AG08396 (cell line): ENCODE data around the gene TMEM120B.
"Not testable (repeated sequence)": the region's sequence is repeated elsewhere in the genome, so short reads cannot be mapped to it uniquely, and the experiment has no call there.

Experiments used
- DNase-seq: peaks from one replicate; pipeline ENCODE4 v3.0.0; 2012; ENCODE audit warnings: low spot score, mixed read lengths

Gene TMEM120B

DNA sequence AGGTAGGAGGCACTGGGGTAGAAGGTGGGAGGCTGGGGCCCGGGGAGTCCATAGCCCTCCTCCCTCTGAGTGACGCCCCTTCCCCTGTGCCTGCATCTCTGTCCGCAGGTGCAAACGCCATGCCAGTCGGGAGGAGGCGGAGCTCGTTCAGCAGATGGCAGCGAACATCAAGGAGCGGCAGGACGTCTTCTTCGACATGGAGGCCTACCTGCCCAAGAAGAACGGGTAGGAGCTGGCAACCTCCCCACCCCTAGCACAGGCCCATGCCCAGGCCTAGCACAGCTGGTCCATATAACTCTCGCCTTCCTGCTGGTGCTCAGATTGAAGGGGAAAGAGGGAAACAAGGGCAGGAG is 35.6 kb downstream of the TMEM120B start:
- no peak for DNase-seq

DNA sequence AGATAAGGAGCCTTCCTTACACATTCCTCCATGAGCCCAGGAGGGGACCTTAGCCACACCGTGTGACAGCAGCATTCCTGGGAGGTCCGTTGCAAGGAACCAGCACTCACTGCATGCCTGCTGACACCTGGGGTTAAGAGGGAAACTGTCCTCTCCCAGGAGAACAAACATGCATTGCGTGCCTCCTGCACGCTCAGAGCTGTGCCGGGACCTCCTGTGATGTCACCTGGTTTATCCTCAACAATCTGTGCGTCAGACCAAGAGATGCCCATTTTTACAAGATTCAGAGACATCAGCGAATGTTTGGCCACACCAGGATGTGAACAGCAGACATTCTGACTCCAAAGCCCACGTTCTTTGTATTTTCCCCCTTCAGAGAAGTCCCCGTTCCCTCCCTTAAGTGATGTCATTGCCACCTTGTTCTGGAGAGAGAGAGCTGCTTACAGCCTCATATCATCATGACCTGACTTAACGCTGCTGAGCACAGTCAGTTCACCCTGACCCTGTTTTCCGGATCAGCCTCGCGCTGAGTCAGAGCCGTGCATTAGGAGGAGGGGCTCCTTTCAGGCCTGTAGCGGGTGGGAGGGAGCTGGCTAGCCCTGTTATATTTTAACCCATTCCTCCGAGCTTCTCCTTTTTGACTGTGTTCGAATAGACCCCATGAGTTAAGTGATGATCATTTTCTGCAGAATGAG is 36.2 kb downstream of the TMEM120B start:
- DNase-seq: peak; percentile 68

DNA sequence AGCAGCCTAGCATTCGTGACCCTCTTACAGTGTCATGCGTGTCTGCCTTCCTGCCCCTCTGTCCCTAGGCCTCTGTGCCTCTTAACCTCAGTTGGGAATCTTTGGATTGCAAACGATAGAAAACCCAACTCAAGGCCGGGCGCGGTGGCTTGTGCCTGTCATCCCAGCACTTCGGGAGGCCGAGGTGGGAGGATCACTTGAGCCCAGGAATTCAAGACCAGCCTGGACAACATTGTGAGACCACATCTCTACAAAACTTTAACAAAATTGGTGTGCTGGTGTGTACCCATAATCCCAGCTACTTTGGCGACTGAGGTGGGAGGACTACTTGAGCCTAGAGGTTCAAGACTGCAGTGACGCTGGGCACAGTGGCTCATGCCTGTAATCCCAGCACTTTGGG is 36.7 kb downstream of the TMEM120B start:
- DNase-seq: no peak

DNA sequence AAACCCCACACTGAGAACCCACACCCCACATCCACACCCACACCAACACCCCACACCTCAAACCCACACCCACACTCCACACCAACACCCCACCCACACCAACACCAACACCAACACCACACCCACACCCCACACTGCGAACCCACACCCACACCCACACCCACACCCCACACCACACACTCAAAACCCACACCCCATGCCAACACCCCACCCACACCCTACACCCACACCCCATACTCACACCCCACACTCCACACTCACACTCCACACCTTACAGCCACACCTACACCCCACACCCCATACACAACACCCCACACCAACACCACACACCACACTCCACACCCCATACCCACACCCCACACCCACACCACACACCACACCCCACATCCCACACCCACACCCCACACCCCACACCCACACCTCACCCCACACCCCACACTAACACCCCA is 38.0 kb downstream of the TMEM120B start:
- no peak for DNase-seq

DNA sequence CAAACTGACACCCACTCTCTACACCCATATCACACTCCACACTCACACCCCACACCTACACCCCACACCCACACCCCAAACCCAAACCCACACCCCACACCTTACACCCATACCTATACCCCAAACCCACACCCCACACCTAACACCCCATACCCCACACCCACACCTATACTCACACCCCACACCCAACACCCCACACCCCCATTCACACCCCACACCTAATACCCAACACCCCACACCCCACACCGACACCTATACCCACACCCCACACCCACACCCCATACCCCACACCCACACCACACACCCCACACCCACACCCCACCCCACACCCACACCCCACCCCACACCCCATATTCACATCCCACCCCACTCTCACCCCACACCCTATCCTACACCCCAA is 38.5 kb downstream of the TMEM120B start:
- DNase-seq: no peak

DNA sequence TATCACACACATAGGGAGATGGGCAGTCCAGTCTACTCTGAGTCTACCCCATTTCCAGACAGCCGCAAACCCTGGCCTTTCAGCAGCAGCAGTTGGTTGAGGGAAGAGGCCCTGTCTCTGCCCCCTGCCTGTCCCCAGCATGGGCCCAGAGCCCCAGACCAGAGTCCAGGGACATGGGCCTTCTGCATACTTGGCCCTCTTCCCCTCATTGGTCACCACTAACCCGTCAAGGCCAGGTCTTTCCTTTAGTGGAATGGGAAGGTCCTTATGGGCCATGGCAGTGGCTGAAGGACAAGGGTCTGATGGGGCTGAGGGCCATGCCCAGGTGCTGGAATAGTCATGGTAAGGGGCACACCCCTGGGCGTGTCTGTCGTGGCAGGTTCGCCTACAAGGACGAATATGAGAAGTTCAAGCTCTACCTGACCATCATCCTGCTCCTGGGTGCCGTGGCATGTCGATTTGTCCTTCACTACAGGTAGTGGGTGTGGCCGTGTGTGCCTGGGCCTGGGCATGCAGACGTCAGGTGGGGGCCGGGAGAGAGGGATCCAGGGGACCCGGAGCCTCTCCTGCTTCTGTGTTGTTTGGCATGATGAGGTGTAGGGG is 39.3 kb downstream of the TMEM120B start:
- DNase-seq: no peak

DNA sequence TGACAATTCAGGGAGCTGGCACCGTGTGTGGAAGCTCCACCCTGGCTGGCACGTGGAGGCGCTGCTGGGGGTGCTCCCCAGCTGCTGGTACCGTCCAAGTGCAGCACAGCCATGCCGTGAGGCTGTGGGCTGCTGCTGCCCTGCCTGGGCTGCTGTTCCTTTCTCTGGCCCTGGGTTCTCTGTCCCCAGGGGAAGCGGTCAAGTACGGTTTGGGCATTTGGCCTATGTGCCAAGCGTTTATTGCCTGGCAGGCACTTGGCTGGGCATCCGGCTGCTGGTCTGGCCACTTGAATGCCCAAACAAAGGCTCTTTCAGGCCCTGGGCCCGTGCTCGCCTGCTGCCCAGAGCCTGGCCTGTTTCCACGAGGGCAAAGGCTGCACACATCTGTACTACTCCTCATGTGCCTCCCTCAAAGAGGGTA is 41.3 kb downstream of the TMEM120B start:
- no peak for DNase-seq

DNA sequence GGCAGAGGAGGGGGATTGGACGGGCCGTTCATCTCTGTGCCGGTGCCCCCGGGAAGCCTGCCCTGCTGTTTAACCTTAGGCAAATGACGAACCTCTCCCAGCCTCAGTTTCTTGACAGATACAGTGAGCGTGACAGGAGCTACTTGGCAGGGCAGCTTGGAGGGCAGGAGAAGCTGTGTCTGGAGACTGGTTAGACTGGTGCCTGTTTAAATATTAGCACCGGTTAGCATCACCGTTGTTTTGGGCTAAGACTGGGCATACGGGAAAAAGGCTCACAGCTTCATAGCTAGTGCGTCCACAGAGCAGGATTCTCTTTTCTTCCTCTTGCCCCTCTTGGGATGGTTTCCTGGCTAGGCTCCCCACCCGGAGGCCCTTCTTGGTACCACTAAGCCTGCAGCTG is 42.3 kb downstream of the TMEM120B start:
- no peak for DNase-seq

DNA sequence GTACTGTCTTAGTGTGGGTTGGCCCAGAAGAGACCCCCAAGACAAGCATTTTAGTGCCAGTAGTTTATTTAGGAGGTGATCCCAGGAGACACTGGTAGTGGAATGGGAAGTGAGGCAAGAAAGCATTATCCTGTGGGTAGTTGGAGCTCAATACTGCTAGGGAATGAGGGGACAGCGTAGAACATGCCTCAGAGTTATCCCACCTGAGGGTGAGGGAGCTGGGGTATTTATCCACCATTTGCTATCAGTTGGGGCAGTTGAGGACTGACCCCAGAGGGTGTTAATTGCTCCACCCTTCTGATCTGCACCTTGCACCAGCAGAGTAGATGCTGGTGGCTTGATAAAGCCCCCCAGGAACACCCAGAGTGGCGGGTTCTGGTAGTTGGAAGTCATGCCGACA is 43.0 kb downstream of the TMEM120B start:
- no peak for DNase-seq

DNA sequence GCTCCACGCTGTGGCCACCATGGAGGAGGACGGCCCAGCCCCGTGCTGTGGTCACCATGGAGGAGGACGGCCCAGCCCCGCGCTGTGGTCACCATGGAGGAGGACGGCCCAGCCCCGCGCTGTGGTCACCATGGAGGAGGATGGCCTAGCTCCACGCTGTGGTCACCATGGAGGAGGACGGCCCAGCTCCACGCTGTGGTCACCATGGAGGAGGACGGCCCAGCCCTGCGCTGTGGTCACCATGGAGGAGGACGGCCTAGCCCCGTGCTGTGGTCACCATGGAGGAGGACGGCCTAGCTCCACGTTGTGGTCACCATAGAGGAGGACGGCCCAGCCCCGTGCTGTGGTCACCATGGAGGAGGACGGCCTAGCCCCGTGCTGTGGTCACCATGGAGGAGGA is 46.0 kb downstream of the TMEM120B start:
- DNase-seq: not testable (repeated sequence)

DNA sequence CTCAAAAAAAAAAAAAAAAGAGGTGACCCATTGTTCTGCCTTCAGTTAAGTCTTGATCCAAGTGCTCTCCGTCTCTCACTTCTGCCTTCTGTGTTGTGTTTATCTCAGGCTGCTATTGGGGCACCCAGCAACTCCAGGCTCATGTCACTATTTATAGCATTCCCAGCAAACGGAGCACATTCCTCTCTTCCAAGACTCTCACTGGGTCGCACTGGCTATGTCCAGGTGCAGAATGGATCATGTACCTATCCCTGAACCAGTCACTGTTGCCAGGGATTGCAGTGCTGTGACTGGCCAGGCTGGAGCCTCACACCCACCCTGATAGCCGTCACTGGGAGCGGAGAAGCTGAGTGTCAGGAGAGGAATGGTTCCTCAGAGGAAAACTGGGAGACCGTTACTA is 49.7 kb downstream of the TMEM120B start:
- peak; percentile 54 for DNase-seq

DNA sequence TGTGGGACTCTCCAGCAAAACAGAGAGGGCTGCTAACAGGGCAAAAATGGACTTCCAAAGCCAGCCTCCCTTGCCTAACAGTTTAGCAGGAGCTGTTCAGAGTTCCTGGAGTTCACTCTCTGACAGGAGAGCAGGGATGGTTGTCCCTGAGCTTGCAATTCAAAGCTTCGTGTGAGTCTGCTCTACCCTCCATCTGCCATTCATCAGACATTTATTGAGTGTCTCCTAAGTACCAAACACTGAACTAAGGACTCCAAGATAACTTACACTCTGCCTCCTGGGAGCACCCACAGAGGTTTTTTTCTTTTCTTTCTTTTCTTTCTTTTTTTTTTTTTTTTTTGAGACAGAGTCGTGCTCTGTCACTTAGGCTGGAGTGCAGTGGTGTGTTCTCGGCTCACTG is 52.3 kb downstream of the TMEM120B start:
- no peak for DNase-seq

DNA sequence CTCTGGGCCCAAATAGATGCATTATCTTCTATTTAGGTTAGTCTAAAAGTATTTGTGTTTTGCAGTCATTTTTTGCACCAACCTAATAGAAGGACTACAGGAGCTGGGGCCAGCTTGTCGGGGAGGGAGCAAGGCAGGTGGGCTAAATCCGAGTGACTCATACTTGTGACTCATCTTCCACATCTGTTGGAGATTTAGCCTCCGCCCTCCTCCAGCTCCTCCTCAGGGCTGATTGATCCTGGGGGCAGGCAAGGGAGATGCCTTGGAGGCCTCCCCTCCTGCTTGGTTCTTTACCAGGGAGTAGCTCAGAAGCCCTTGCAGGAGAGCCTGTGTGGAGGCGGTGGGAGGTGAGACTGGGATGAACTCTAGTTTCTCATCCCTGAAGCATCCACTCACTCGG is 53.0 kb downstream of the TMEM120B start:
- peak; percentile 80 for DNase-seq

DNA sequence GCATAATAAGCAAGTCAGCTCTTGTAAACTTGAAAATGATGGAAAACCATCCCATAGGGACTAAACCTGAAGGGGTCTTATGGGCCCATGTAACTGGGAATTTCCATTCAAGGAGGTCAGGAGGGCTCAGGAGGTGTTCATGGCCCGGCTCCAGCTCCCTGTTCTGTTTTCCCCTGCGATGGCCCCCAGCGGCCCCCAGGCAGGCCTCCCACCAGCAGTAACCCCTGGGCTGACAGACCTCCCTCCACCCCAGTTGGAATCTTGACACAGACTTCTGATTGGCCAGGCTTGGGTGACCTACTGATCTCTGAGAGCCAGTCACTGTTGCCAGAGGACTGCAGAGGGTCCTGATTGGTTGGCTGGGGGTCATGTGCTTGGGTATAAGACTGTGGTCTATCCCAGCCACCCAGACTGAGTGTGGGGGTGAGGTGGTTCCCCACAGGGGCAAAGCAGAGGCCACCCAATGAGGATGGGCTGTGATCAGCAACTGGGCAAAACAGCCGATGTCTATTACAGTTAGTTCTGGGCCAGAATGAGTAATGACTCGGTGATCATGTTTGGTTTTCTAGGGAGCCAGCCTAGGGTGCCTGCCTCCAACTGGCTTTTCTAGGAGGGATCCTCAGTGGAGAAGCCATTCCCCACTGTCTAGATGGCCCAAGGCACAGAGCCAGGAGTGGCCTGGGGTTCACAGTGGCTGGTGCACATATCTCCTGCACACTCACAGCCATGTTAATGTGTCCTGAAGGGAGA is 53.9 kb downstream of the TMEM120B start:
- no peak for DNase-seq

DNA sequence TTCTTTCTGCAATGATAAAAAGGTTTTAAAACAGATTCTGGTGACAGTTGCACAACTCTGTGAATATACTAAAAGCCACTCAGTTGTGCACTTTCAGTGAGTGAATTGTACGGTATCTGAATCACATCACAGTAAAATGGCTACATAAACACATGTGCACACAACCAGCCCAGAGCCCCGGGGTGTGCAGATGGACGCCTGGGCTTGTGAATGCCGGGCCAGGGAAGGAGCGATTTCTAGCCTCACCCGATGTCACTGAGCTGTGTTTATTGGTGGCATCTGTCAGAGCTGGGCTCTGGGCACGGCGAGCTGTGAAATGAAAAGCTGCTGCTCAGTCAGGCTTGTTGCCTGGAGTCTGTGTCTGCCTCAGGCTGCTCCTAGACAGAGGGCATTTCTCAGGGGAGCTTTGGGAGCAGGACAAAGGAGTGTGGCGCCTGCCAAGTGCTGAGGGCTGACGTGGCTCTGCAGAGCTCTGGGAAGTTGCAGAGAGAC is 55.0 kb downstream of the TMEM120B start:
- DNase-seq: peak; percentile 79

DNA sequence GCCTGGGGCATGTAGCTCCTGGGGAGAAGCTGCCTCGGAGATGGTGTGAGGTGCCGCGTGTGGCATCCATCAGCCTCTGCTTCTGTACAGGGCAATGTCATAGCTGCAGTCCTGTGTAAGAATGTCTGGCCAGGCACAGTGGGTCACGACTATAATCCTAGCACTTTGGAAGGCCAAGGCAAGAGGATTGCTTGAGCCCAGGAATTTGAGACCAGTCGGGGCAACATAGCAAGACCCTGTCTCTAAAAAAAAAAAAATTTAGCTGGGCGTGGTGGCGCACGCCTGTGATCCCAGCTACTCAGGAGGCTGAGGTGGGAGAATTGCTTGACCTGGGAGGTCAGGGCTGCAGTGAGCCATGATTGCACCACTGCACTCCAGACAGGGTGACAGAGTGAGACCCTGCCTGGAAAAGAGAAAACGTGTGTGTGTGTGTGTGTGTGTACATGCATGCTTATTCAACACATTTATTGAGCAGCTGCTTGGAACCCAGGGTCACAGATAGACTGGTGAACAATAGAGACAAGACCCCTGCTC is 56.8 kb downstream of the TMEM120B start:
- DNase-seq: no peak

DNA sequence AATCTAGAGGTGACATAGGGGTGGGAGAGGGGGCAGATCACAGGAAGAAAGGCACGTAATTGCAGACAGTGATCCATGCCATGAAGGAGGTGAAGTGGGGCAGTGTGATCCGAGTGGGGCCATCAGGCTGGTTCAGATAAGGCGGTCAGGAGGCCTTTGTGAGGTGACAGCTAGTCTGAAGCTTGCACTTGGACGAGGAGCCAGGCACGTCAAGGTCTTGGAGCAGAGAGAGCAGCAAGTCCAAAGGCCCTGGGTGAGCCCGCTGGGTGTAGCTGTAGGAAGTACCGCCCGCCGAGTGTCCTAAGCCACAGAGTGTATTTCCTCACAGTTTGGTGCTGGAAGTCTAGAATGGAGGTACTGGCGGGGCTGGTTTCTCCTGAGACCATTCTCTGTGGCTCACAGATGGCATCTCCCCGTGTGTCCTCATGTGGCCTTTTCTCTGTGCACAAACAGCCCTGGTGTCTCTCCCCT is 57.3 kb downstream of the TMEM120B start:
- no peak for DNase-seq

DNA sequence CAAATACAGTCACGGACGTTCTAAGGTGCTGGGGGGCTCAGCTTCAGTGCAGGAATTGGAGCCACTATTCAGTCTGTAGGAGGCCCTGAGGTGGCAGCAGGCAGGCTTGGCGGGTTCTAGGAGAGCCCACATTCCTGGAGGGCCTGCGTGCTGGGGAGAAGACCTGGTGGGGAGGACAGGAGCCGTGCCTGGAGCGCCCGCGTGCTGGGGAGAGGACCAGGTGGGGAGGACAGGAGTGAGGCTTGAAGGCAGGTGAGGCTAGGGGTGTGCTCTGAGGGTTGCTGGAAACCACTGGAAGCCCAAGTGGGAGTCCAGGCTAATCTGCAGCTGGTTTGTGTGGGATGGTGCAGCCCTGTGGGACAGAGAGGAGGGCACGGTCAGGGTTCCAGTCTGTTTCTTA is 57.8 kb downstream of the TMEM120B start:
- no peak for DNase-seq

DNA sequence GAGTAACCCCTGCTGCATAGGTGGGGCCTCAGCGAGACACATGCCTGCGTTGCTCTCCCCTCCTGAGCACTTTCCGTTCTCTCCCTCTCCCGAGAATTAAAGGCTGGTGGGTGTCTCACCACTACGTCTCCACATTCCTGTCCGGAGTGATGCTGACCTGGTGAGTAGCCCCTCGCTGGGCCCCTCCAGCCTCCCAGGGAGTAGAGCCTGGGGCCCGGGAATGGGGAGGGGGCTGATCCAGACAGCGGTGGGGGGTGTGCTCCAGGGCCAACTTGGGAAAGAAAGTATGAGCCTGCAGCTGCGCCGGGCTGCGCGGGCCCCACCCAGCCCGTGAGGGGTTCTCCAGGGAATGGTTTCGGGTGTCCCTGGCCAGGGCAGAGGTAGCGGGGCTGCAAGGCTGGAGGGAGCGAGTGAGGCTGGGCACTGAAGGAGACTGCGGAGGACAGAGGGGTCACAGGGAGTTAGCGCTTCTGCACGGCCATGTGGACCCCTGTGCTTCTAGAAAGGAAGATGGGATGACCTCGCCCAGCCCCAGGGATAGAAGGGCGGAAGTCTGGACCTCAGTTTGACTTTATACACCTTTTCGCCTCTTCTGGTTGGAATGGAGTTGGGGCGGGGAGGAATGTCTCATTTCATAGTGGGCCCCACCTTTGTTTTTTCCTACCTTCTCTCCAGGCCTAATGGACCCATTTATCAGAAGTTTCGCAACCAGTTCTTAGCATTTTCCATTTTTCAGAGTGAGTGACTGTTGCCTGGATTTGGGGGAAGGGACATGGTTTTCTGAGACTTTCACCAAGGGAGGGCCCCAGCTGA is 58.5 kb downstream of the TMEM120B start:
- no peak for DNase-seq

DNA sequence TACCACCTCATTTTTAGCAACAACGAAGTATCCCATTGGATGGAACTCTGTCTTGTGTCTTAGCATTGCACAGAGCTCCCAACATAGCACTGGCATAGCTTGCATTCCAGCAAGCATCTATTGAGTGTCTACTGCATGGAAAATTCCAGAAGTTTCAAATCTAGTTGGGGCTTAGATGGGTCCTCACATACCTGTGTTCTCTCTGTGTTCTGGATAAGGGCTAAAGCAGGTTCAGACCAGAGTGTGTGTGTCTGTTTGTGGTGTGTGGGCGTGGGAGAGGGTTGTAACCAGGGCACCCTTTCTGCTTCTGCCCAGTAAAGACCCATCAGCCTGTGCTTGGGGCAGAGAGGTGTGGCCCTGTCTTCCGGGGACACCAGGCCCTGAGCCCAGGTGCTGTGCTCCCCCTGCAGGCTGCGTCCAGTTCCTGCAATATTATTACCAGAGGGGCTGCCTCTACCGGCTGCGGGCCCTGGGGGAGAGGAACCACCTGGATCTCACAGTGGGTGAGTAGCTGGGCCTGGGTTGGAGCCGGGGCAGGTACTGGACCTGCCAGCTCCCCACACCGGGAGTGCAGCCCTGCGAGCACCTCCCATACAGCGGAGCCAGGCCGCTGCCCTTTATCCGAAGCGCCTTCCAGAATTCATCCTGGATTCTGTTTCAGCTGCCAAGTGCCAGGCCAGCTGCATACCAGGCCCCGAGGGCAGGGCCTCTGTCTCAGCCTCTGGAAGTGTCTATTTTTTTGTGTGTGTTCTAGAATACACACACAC is 60.6 kb downstream of the TMEM120B start:
- DNase-seq: peak; percentile 85

DNA sequence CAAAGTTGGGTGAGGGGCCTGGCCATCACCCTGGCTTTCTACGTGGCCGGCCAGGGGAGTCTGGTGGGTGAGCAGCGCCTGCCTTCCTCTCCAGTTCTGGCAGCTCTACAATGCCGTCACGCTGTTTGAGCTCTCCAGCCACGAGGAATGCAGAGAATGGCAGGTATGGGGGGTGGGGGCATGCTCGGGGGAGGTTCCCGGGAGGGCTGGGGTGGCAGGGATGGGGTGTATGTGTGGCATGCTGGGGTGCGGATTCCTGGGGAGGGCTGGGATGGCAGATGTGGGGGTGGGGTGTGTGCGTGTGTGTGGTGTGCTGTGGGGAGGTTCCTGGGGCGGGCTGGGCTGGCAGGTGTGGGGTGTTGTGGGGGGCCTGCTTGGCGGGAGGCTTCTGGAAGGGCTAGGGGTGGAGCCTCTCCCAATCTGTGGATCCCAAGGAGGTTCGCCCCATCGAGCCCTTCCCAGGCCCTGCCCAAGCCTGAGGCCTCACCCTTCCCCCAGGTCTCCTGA is 62.5 kb downstream of the TMEM120B start:
- no peak for DNase-seq
